GM19351 (cell line): ENCODE results near the gene GRIN3B.

Experiments
- ATAC-seq: cut with Tn5 transposase; IDR thresholded peaks from one replicate; pipeline ENCODE4 v1.9.1; 2021; ENCODE audit warnings: mild to moderate bottlenecking, moderate library complexity; ENCODE audit not compliant: unreplicated experiment

Gene GRIN3B

DNA sequence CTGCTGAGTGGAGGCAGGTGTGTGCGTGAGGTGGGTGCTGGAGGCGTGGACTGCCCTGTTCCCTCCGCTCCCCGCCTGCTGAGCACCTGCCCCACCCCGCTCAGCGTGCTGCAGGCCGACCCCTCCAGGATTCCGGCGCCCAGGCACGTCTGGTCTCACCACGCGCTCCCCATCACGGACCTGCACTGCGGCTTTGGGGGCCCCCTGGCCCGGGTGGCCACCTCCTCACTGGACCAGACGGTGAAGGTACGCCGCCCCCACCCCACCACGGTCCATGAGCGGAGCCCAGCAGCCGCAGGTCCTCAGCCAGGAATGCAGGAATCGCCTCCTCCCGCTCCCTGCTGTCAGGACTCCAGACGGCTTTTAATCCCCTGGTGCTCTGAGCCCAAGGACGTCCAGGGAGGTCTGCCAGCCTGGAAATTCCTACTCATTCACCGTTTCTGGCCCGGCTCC, 10.1 kb upstream of the GRIN3B start:
- no peak for ATAC-seq

GRCh38 chr19:990746-991145, 9.5 kb upstream of the GRIN3B start:
- ATAC-seq: no peak

GRCh38 chr19:991174-991931, 8.9 kb upstream of the GRIN3B start:
- ATAC-seq: no peak

- no peak for ATAC-seq
These were observed 8.1 kb upstream of the GRIN3B start for GRCh38 chr19:991932-992669.

- ATAC-seq: no peak
These were observed 7.6 kb upstream of the GRIN3B start for GRCh38 chr19:992670-993055.

- no peak for ATAC-seq
These were observed 6.8 kb upstream of the GRIN3B start for GRCh38 chr19:993361-993830.

GRCh38 chr19:993831-994393, 6.3 kb upstream of the GRIN3B start:
- ATAC-seq: no peak

DNA sequence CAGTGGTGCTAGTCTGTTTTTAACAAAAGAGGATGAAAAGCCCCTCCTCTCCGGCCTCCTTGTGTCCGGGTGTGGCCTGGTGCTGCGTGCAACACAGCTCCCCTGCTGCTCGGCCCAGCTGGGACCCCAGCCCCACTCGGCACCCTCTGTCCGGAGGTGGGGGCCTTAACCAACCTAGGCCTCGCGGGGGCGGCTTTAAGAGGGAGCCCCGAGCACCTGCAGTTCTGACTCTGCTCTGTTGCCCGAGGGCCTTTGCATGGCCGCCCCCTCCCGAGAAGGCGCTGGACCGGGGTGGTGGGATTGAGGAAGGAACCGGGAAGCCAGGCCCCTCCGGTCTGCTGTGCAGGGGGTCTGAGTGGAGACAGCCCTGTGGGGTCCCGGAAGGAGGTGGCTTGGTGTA, 5.7 kb upstream of the GRIN3B start:
- no peak for ATAC-seq

DNA sequence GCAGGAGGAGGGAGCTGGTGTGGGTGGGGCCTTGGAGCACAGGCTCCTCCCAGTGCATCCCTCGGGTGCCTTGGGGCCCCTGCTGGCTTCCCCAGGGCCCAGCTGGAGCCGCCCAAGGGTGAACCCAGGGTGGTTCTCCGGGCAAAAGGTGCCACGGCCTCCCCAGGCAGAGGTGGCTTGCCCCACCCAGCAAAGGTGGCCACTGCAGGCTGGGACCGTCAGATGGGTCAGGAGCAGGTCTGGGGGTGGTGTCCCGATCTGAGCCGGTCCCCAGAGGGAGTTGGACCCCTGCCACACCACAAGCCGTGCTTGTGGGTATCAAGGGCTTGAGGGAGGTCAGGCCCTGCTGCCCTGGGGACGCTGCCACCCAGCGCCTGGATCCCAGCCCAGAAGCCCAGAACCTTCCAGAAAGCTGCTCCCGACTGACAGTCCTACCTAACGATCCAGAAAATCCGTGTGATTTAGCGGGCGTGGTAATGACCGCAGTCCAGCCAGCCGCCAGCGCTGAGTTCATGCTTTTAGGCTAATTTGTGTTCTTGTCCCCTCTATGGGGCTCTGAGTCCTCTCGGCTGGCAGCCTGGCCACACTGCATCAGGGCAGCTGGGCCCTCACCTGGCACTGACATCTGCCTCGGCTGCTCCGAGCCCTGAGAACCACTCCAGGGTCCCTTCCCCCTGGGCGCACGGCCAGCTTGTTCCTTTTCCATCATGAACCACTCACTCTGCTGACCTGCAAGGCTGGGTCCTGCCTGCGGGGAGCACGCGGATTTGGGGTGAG, 5.0 kb upstream of the GRIN3B start:
- ATAC-seq: no peak

- ATAC-seq: no peak
These were observed 4.0 kb upstream of the GRIN3B start for GRCh38 chr19:996051-996838.

- ATAC-seq: no peak
These were observed 2.2 kb upstream of the GRIN3B start for GRCh38 chr19:998064-998463.

GRCh38 chr19:999379-999719, 870 bp upstream of the GRIN3B start:
- ATAC-seq: no peak

GRCh38 chr19:1000591-1001537, 645 bp downstream of the GRIN3B start:
- no peak for ATAC-seq

GRCh38 chr19:1001538-1002166, 1.4 kb downstream of the GRIN3B start:
- ATAC-seq: no peak

GRCh38 chr19:1002600-1002999, 2.4 kb downstream of the GRIN3B start:
- no peak for ATAC-seq

GRCh38 chr19:1003283-1003682, 3.1 kb downstream of the GRIN3B start:
- ATAC-seq: no peak

DNA sequence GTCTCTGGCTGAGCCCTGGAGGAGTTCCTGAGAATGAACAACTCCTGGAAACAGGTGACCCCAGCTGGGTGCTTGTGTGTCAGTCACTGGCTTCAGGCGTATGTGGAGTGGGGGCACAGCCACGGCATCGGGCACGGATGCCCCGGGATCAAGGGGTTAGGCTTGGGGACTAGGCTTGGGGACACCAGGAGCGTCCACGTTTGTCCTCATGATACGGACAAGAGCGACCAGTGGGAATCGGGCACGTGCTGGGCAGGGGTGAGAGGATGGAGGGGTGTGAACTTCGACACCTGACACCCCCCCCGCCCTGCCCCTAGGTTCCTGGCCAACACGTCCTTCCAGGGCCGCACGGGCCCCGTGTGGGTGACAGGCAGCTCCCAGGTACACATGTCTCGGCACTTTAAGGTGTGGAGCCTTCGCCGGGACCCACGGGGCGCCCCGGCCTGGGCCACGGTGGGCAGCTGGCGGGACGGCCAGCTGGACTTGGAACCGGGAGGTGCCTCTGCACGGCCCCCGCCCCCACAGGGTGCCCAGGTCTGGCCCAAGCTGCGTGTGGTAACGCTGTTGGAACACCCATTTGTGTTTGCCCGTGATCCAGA, 4.1 kb downstream of the GRIN3B start:
- no peak for ATAC-seq

- no peak for ATAC-seq
These were observed 4.8 kb downstream of the GRIN3B start for GRCh38 chr19:1004803-1005664.
